Calu3 (cell line): ENCODE results near the gene TRDN. TPM values are rescaled to one million over a fixed set of nuclear protein-coding genes. Genes with fewer than 3 reads are reported as not detected.

Experiments used
- BruUV-seq: library from RNA; stranded (reverse); fragments of 400-500 nt; replicated peaks from 2 replicates; lab custom pipeline; 2021; lab: Mats Ljungman, UMichigan
- CTCF ChIA-PET: fragments of 300-600 bp; sonication (Branson Sonifier 250); formaldehyde crosslinking; loops from one replicate; lab custom pipeline; 2022; ENCODE audit warnings: antibody characterized with exemption; lab: Charles Lee
- DNase-seq: peaks from one replicate; pipeline ENCODE4 v3.0.0; 2022
- H3K27ac Mint-ChIP-seq: one replicate; pipeline ENCODE4 v1.8.0; 2022; ENCODE audit warnings: mixed read lengths; ENCODE audit not compliant: unreplicated experiment
- H3K27me3 Mint-ChIP-seq: one replicate; pipeline ENCODE4 v1.8.0; 2022; ENCODE audit warnings: mixed read lengths; ENCODE audit not compliant: unreplicated experiment
- H3K36me3 Mint-ChIP-seq: one replicate; pipeline ENCODE4 v1.8.0; 2022; ENCODE audit warnings: mild to moderate bottlenecking, moderate library complexity, mixed read lengths; ENCODE audit not compliant: insufficient read depth, unreplicated experiment
- H3K4me1 Mint-ChIP-seq: one replicate; pipeline ENCODE4 v1.8.0; 2022; ENCODE audit warnings: mild to moderate bottlenecking, low read depth, mixed read lengths; ENCODE audit not compliant: unreplicated experiment
- H3K4me3 Mint-ChIP-seq: one replicate; pipeline ENCODE4 v1.8.0; 2022; ENCODE audit warnings: mild to moderate bottlenecking, low read depth, moderate library complexity, mixed read lengths; ENCODE audit not compliant: unreplicated experiment
- H3K9me3 Mint-ChIP-seq: one replicate; pipeline ENCODE4 v1.8.0; 2022; ENCODE audit warnings: low read depth, mixed read lengths; ENCODE audit not compliant: unreplicated experiment
- intact Hi-C: fragments of 100-400 bp; cut with micrococcal nuclease; formaldehyde crosslinking; loops from one replicate; pipeline ENCODE4 v1.10.0; 2022; ENCODE audit not compliant: unreplicated experiment
- total RNA-seq: library from RNA; stranded (reverse); gene quantifications from 2 replicates; pipeline ENCODE4 v1.2.3, GENCODE V29; 2022
- TF ChIP-seq, protein P1 (sequence below): fragments of 200-600 bp; IDR thresholded peaks from one replicate; pipeline ENCODE4 v1.8.0; 2022; ENCODE audit warnings: antibody characterized with exemption; ENCODE audit not compliant: unreplicated experiment

The TRDN gene
- total RNA-seq, 1 experiment from 2014 or later = not detected

GRCh38 chr6:123226398-123226797 lies 410.4 kb downstream of the TRDN start:
- Mint-ChIP-seq H3K9me3 (no peaks in the 10 kb centered on the region), H3K27me3 (no peaks in the 10 kb centered on the region)
- CTCF ChIA-PET = no interaction called here

GRCh38 chr6:123224077-123224476 lies 412.7 kb downstream of the TRDN start:
- no peak overlapping the region for H3K27ac Mint-ChIP-seq
- no peaks in the 10 kb centered on the region for H3K4me1 Mint-ChIP-seq
- no TSS peak for BruUV-seq
- H3K36me3 Mint-ChIP-seq = no peaks in the 10 kb centered on the region
- CTCF ChIA-PET = no interaction called here
- intact Hi-C loops = no loop called here
- DNase-seq = no peak
- H3K27me3 Mint-ChIP-seq = no peaks in the 10 kb centered on the region
- no peak overlapping the region for H3K4me3 Mint-ChIP-seq
- TF ChIP-seq, protein P1, sequence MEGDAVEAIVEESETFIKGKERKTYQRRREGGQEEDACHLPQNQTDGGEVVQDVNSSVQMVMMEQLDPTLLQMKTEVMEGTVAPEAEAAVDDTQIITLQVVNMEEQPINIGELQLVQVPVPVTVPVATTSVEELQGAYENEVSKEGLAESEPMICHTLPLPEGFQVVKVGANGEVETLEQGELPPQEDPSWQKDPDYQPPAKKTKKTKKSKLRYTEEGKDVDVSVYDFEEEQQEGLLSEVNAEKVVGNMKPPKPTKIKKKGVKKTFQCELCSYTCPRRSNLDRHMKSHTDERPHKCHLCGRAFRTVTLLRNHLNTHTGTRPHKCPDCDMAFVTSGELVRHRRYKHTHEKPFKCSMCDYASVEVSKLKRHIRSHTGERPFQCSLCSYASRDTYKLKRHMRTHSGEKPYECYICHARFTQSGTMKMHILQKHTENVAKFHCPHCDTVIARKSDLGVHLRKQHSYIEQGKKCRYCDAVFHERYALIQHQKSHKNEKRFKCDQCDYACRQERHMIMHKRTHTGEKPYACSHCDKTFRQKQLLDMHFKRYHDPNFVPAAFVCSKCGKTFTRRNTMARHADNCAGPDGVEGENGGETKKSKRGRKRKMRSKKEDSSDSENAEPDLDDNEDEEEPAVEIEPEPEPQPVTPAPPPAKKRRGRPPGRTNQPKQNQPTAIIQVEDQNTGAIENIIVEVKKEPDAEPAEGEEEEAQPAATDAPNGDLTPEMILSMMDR = no peak
- H3K9me3 Mint-ChIP-seq = no peaks in the 10 kb centered on the region

More at GRCh38 chr6:123226398-123226797, 410.4 kb downstream of the TRDN start:
- TF ChIP-seq, protein P1 = no peak
- DNase-seq = no peak
- Mint-ChIP-seq H3K27ac (no peak overlapping the region), H3K4me3 (no peak overlapping the region), H3K4me1 (no peaks in the 10 kb centered on the region), H3K36me3 (no peaks in the 10 kb centered on the region)
- intact Hi-C loops = no loop called here
- BruUV-seq = no TSS peak

DNA sequence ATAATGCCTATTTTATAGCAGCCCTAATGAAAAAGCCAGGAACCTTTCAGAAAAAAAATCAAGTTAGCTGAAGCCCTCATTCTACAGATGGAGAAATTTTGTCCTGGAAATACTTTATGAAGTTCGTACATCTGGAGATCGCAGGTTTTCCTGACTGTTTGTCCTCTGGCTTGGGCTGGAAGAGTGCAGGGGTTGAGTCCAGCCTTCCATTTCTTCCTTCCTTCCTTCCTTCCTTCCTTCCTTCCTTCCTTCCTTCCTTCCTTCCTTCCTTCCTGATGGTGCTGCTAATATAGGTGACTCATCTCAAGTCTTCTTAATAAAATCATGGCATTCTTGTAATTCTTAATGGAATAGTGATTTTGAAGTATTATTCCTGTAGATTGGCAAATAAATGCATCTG lies 413.3 kb downstream of the TRDN start:
- H3K27ac Mint-ChIP-seq = no peak overlapping the region
- H3K4me1 Mint-ChIP-seq = no peaks in the 10 kb centered on the region
- DNase-seq = no peak
- no peak overlapping the region for H3K4me3 Mint-ChIP-seq
- intact Hi-C loops = no loop called here
- CTCF ChIA-PET = no interaction called here
- H3K27me3 Mint-ChIP-seq = no peaks in the 10 kb centered on the region
- TF ChIP-seq, protein P1 = no peak
- H3K36me3 Mint-ChIP-seq = no peaks in the 10 kb centered on the region
- H3K9me3 Mint-ChIP-seq = no peaks in the 10 kb centered on the region
- no TSS peak for BruUV-seq

DNA sequence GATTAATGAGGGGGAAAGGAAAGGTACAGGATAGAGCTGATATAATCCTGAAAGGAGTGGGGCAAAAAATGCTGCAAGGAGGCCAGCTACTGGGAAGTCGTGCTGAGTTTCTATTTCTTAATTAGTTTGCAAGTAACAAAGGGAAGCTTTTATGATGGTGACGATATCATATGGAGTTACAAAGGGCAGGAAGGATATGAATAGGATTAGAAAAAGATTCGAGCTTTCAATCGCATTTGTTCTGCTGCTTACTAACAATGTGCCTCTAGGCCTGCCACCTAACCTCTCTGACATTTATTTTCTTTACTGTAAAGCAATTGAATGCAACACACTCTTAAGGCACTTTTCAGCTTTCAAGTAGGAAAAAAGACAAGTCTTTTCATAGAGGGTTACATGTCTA lies 421.5 kb downstream of the TRDN start:
- TF ChIP-seq, protein P1 = no peak
- H3K27me3 Mint-ChIP-seq = no peaks in the 10 kb centered on the region
- no peaks in the 10 kb centered on the region for H3K36me3 Mint-ChIP-seq
- DNase-seq = no peak
- BruUV-seq = no TSS peak
- H3K27ac Mint-ChIP-seq = no peak overlapping the region
- CTCF ChIA-PET = no interaction called here
- no peak overlapping the region for H3K4me3 Mint-ChIP-seq
- no peaks in the 10 kb centered on the region for H3K9me3 Mint-ChIP-seq
- no peaks in the 10 kb centered on the region for H3K4me1 Mint-ChIP-seq
- intact Hi-C loops = no loop called here
